GM12864 (cell line): ENCODE results near the gene WIPF2.

Experiments used
- DNase-seq: peaks from one replicate; pipeline ENCODE4 v3.0.0-alpha.2; 2011; ENCODE audit warnings: low read depth
- H3K4me3 ChIP-seq: 2 replicates; pipeline ENCODE4 v1.5.1; 2011; ENCODE audit warnings: mild to moderate bottlenecking, low read depth, low read length, control low read depth
- TF ChIP-seq, protein P1 (sequence below): IDR thresholded peaks from 2 replicates; pipeline ENCODE4 v1.5.1; 2011; ENCODE audit warnings: low read depth, mild to moderate bottlenecking, moderate library complexity, low read length, control low read depth, inconsistent platforms; ENCODE audit errors: missing control alignments

WIPF2 gene

DNA sequence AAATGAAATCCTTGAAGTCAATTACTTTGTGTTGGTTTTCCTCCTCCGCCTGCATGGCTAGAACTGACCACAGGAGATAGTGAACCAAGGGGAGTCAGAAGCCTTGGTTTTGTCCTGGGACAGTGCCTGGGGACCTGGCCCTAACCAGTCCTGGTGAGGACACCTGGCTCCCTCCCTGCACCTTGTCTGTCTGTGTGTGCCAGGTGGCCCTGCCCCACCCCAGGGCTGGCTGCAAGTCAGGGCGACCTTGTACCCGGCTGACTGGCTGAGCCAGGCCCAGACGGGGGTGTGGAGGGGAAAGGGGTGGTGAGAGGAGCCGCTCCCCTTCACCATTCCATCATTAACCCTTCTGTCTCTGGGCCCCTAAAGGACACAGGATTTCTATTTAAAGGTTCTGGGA lies 38.4 kb upstream of the WIPF2 start:
- H3K4me3 ChIP-seq = no peak overlapping the region
- no peak for DNase-seq
- TF ChIP-seq, protein P1, sequence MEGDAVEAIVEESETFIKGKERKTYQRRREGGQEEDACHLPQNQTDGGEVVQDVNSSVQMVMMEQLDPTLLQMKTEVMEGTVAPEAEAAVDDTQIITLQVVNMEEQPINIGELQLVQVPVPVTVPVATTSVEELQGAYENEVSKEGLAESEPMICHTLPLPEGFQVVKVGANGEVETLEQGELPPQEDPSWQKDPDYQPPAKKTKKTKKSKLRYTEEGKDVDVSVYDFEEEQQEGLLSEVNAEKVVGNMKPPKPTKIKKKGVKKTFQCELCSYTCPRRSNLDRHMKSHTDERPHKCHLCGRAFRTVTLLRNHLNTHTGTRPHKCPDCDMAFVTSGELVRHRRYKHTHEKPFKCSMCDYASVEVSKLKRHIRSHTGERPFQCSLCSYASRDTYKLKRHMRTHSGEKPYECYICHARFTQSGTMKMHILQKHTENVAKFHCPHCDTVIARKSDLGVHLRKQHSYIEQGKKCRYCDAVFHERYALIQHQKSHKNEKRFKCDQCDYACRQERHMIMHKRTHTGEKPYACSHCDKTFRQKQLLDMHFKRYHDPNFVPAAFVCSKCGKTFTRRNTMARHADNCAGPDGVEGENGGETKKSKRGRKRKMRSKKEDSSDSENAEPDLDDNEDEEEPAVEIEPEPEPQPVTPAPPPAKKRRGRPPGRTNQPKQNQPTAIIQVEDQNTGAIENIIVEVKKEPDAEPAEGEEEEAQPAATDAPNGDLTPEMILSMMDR = no peak

DNA sequence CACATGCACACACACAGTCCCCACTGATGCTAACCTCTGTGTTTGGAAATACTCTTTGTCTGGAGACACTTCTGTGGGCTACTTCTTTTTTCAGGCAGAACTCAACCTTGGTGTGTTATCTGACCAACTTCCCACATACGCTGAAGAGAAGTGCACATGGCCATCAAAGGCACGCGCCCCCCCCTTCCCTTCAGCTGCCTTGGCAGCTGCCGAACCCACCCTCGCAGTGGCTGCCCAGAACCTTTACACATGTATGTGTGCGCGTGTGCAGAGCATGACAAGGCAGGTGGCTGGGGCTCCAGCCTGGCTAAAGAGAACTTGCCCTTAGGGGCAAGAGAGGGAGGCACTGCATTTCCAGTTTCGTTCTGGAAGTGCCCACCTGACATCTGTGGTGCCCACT lies 37.9 kb upstream of the WIPF2 start:
- TF ChIP-seq, protein P1 = no peak
- no peak overlapping the region for H3K4me3 ChIP-seq
- DNase-seq = no peak

DNA sequence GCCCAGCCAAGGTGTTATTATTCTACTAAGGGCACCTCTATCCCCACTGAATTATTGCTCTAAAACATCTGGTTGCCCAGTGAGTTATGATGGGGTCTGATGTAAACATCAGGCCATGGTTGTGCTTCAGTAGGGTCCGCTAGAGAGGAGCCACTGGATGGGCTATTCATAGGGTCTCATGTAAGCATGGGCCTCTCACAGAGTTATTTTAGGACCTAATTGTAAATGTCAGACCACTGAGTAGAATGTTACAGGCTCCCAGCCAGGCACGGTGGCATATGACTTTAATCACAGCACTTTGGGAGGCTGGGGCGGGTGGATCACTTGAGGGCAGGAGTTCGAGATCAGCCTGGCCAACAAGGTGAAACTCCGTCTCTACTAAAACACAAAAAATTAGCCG lies 36.5 kb upstream of the WIPF2 start:
- H3K4me3 ChIP-seq = no peak overlapping the region
- no peak for DNase-seq
- TF ChIP-seq, protein P1 = no peak

DNA sequence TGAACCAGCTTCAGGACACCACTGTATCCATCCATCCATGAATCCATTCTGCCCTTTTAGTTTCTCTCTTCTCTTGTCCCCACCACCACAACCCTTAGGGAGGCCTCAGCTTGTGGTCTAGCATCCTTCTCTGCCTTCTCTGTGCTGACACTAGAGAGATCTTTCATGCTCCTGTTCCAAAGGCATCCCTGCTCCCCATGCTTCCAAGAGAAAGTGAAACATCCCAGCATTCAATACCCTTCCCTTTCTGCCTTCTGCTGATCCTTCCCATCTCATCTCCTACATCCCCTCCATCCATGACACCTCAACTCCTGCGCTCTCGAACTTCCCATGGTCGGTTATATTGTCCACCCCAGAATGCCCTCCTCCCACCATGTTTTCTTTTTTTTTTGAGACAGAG lies 31.9 kb upstream of the WIPF2 start:
- no peak for DNase-seq
- TF ChIP-seq, protein P1 = no peak
- no peak overlapping the region for H3K4me3 ChIP-seq

DNA sequence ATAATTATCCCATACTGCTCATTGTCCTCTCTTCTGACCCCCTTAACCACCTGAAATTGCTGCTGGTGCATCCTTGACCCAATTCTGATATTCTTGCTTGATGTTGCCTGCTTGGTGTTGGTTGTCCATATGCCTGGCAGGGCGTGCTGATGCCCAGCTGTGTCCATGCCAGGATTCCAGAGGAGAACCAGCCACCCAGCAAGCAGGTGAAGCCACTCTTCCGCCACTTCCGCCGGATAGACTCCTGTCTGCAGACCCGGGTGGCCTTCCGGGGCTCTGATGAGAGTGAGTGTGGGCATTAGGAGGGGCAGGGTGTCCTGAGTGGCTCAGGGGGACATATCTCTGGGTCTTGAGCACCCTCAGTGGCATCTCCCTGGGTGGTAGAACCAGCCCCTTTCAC lies 30.4 kb upstream of the WIPF2 start:
- DNase-seq = no peak
- H3K4me3 ChIP-seq = no peak overlapping the region
- TF ChIP-seq, protein P1 = no peak

DNA sequence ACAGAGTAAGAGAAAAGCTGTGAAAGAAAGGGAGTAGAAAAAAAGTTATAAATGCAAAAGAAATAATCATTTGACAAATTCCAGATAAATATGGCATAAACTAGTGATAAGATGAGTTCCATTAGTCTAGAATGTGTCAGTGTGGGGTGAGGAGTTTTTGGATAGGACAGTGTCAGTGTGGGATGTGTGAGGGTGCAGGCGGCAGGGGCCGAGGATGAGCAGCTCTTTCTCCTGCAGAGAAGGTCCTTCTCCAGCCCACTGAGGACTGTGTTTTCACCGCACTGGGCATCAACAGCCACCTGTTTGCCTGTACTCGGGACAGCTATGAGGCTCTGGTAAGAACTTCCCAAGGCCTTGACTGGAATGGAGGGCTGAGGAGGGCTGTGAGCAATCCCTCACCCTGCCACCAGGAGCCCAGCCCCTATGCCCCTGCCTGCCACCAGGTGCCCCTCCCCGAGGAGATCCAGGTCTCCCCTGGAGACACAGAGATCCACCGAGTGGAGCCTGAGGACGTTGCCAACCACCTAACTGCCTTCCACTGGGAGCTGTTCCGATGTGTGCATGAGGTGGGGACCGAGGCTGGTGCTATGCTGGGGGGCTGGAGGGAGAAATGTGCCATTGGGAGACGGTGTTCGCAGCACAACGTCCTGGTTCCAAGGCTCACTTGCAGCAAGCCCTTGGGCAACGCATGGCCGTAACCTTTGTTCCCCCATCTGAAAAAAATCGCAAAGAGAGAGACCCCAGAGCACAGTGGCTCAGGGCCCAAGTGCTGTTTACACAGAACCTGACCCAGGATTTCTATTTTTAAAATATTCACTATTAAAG lies 28.7 kb upstream of the WIPF2 start:
- DNase-seq = no peak

More for the DNA sequence above, 28.7 kb upstream of the WIPF2 start:
- TF ChIP-seq, protein P1 = peak; percentile 67
- H3K4me3 ChIP-seq = peak overlapping the region; percentile 69; the same call in 1 of the 2 replicates
